ENCODE data around the gene CLCN5. TPM values are rescaled to one million over a fixed set of nuclear protein-coding genes. Genes with fewer than 3 reads are reported as not detected.

CLCN5 gene
- total and polyA plus RNA-seq, 2 of the 13 experiments (the other 11 are each of a cell fraction or from before 2014, with no cell fraction given), result 7.8 to 27.3 TPM

- peak; percentile 59 for TF ChIP-seq ZNF574 (CRISPR knock-in tag; IDR thresholded peaks at IDR 0.05)
- TF ChIP-seq NFKBIZ (CRISPR knock-in tag; IDR thresholded peaks at IDR 0.05), result no peak
- no peak for TF ChIP-seq SRY (CRISPR knock-in tag; IDR thresholded peaks at IDR 0.05)
- no peak for TF ChIP-seq ZC3H4 (CRISPR knock-in tag; IDR thresholded peaks at IDR 0.05; ENCODE audit: borderline replicate concordance)
- no peak for TF ChIP-seq MLLT10 (CRISPR knock-in tag; IDR thresholded peaks at IDR 0.05)
- no peak for TF ChIP-seq MAF1 (CRISPR knock-in tag; IDR thresholded peaks at IDR 0.05; ENCODE audit: borderline replicate concordance)
- TF ChIP-seq PHF8 (CRISPR knock-in tag; IDR thresholded peaks at IDR 0.05), result peak; percentile 35; the same call in 1 of the 2 replicates
- TF ChIP-seq ZNF670 (CRISPR knock-in tag; IDR thresholded peaks at IDR 0.05; ENCODE audit: borderline replicate concordance), result no peak
- no peak for TF ChIP-seq CBX2 (IDR thresholded peaks at IDR 0.05; ENCODE audit: low read depth, low read length)
- TF ChIP-seq CBX2 (CRISPR knock-in tag; IDR thresholded peaks at IDR 0.05; ENCODE audit: low read depth), result no peak
- no peak for TF ChIP-seq SIN3A (IDR thresholded peaks at IDR 0.05; ENCODE audit: borderline replicate concordance, low read depth, low read length)
- TF ChIP-seq, protein P1, sequence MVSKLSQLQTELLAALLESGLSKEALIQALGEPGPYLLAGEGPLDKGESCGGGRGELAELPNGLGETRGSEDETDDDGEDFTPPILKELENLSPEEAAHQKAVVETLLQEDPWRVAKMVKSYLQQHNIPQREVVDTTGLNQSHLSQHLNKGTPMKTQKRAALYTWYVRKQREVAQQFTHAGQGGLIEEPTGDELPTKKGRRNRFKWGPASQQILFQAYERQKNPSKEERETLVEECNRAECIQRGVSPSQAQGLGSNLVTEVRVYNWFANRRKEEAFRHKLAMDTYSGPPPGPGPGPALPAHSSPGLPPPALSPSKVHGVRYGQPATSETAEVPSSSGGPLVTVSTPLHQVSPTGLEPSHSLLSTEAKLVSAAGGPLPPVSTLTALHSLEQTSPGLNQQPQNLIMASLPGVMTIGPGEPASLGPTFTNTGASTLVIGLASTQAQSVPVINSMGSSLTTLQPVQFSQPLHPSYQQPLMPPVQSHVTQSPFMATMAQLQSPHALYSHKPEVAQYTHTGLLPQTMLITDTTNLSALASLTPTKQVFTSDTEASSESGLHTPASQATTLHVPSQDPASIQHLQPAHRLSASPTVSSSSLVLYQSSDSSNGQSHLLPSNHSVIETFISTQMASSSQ (IDR thresholded peaks at IDR 0.05; ENCODE audit: low read depth), result no peak
- TF ChIP-seq, protein P1 (CRISPR knock-in tag; IDR thresholded peaks at IDR 0.05; ENCODE audit: borderline replicate concordance), result no peak
- TF ChIP-seq POLR2A (IDR thresholded peaks at IDR 0.05; ENCODE audit: insufficient read depth in 1 of 2, low read depth in 2 of 2, low read length in 2 of 2), result peak in 1 of 2 experiments; percentile 49; a peak in 3 of 4 replicates
- 0 out of 2 replicates have a peak, but pooled peaks have one; percentile 36 for TF ChIP-seq NFKB2 (CRISPR knock-in tag; IDR thresholded peaks at IDR 0.05; ENCODE audit: borderline replicate concordance)
- TF ChIP-seq DNMT1 (CRISPR knock-in tag; IDR thresholded peaks at IDR 0.05), result no peak
- no peak for TF ChIP-seq HMG20B (CRISPR knock-in tag; conservative IDR thresholded peaks at IDR 0.05)
- TF ChIP-seq ZNF451 (CRISPR knock-in tag; IDR thresholded peaks at IDR 0.05), result 0 out of 2 replicates have a peak, but pooled peaks have one; percentile 26
- TF ChIP-seq MIER2 (CRISPR knock-in tag; IDR thresholded peaks at IDR 0.05), result no peak
- TF ChIP-seq MXD4 (CRISPR knock-in tag; IDR thresholded peaks at IDR 0.05), result 0 out of 2 replicates have a peak, but pooled peaks have one; percentile 38
- TF ChIP-seq ZNF572 (CRISPR knock-in tag; IDR thresholded peaks at IDR 0.05), result no peak
- TF ChIP-seq ZNF207 (IDR thresholded peaks at IDR 0.05; ENCODE audit: borderline replicate concordance), result no peak
- TF ChIP-seq GTF2F1 (IDR thresholded peaks at IDR 0.05; ENCODE audit: low read length), result no peak
Observed at GRCh38 chrX:49922291-49923241, at the start of gene CLCN5 (continued).
